GM12875 (cell line): Measurements from ENCODE around the gene ATM.

Source experiments
- H3K4me3 ChIP-seq: one replicate; pipeline ENCODE4 v1.5.1; 2011; ENCODE audit warnings: low read depth, low read length, control low read depth
- TF ChIP-seq, protein P1 (sequence below): IDR thresholded peaks from 2 replicates; pipeline ENCODE4 v1.5.1; 2011; ENCODE audit warnings: low read depth, mild to moderate bottlenecking, control low read depth, inconsistent platforms, low read length, moderate library complexity, borderline replicate concordance; ENCODE audit not compliant: insufficient read depth

Gene ATM

DNA sequence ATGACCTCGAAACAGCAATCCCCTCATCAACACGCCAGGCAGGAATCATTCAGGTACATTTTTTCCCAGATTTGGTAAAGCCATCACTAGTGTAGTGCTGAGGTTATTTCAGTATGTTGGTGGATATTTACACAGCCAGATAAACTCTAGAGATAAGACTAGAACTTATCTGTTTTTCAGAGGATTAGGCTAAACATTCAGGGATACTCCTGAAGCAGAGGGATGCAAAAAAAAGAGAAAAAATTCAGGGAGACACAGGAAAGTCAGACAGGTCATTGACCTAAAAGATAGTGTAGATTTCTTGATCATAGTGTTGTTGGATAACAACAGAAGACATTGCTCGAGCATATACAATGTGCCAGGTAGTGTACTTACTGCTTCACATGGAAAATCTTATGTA is 93.2 kb downstream of the ATM start:
- H3K4me3 ChIP-seq: no peak overlapping the region
- TF ChIP-seq, protein P1, sequence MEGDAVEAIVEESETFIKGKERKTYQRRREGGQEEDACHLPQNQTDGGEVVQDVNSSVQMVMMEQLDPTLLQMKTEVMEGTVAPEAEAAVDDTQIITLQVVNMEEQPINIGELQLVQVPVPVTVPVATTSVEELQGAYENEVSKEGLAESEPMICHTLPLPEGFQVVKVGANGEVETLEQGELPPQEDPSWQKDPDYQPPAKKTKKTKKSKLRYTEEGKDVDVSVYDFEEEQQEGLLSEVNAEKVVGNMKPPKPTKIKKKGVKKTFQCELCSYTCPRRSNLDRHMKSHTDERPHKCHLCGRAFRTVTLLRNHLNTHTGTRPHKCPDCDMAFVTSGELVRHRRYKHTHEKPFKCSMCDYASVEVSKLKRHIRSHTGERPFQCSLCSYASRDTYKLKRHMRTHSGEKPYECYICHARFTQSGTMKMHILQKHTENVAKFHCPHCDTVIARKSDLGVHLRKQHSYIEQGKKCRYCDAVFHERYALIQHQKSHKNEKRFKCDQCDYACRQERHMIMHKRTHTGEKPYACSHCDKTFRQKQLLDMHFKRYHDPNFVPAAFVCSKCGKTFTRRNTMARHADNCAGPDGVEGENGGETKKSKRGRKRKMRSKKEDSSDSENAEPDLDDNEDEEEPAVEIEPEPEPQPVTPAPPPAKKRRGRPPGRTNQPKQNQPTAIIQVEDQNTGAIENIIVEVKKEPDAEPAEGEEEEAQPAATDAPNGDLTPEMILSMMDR: no peak

DNA sequence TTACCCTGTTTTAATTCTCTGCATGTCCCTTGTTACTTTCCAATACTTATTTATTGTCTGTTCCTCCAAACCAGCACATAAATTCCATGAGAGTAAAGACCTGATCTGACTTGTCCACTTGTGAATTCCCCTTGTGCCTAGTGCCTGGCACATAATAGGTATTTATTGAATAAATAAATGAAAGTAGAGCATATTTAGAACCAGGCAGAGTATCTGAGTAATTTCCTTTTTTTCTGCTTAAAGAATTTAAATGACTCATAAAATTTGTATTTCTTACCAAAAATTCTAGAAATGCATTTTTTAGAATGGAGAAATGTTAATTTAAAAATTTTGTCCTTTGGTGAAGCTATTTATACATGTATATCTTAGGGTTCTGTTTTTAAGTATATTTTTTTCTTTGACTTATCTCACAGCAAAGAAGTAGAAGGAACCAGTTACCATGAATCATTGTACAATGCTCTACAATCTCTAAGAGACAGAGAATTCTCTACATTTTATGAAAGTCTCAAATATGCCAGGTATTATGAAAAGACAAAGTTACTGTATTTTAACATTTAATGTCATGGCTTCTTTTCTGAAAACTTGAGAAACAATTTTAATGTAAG is 96.8 kb downstream of the ATM start:
- no peak overlapping the region for H3K4me3 ChIP-seq
- TF ChIP-seq, protein P1: no peak

DNA sequence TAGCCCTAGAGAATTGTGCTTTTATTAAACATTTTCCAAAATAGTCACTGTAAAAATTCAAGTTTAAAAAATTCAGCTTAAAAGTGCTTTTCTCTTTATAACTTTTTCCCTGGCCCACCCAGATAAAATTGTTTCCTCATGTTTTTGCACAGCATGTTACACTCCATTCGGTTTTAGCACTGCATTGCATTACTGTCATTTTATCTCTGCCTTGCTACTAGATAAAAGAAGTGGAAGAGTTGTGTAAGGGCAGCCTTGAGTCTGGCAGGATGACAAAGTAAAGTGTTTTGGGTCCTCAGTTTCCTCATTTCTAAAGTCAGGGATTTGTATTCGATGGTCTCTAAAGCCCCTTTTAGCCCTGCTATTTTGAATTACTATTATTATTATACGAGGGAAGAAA is 99.8 kb downstream of the ATM start:
- H3K4me3 ChIP-seq: no peak overlapping the region
- TF ChIP-seq, protein P1: no peak

DNA sequence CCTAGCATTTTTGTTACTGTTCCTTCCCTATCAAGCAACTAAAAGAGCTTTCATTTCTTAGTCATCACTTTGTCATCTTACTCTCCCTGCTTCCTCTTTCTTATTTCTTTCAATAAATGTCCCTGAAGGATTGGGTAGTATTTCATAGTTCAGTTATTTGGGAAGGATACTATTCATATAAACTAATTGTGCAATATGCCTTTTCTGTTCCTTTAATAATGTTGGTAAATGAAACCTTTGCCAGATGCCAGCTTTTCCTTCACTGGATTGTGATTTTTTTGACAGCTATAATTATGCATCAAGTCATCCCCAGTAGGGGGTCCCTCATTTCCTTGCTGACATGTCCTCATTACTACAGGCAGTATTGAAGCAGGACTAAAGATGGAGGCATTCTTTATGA is 101.7 kb downstream of the ATM start:
- TF ChIP-seq, protein P1: no peak

DNA sequence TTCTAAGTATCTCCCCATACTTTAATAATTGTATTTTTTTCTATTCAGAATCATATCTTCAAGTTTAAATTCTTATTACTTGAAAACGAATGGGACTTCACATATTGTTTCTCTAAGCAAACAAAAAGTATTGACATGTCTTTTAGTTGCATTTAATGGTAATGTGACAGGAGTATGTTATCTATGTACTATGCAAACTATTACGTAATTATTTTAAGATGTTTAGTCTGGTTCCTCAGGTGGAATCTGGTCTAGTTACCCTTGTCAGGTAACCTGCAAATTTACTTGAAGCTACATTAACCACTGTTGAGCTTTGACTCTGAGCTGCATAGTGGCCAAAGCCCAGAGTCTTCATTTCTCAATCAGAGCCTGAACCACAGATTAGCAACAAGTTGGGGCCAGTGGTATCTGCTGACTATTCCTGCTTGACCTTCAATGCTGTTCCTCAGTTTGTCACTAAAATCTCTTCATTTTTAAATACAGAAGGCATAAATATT is 110.6 kb downstream of the ATM start:
- TF ChIP-seq, protein P1: no peak
- no peak overlapping the region for H3K4me3 ChIP-seq

More for the DNA sequence above, 101.7 kb downstream of the ATM start:
- H3K4me3 ChIP-seq: no peak overlapping the region

DNA sequence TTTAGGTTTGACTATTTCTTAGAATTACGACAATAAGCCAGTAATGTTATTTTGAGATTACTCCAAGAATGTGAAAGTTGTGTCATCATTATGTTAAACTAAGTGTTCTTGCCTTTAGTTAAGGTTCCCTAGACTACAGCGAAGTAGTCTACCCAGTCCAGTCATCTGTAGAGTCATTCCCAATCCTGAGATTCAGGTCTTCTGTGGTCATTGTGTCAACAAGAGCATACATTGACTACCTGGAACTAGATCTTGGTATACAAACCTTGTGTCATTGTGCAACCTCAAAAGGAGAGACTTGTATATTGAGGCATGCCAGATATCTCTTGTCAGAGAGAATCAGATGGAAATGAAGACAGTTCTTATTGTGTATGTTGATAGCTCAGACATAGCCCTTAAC is 115.9 kb downstream of the ATM start:
- no peak overlapping the region for H3K4me3 ChIP-seq
- TF ChIP-seq, protein P1: no peak

DNA sequence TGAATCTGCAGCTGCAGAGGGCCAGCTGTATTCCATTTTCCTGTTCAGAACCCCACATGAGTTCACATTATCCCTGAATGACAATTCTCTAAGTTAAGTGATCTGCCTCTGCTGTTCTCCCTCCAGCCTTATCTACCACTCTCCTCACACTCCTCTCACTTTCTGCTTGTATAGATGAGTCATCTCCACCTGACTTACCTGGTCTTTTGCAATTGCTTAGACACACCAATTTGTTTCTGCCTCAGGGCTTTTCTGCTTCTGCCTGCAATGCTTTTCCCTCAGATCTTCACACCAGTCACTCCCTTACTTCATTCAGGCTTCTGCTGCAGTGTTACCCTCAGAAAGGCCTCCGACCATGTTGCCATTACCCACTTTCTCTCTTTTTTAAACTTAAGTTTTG is 118.1 kb downstream of the ATM start:
- H3K4me3 ChIP-seq: no peak overlapping the region
- TF ChIP-seq, protein P1: no peak
